ENCODE data around the gene RBM41.

DNA sequence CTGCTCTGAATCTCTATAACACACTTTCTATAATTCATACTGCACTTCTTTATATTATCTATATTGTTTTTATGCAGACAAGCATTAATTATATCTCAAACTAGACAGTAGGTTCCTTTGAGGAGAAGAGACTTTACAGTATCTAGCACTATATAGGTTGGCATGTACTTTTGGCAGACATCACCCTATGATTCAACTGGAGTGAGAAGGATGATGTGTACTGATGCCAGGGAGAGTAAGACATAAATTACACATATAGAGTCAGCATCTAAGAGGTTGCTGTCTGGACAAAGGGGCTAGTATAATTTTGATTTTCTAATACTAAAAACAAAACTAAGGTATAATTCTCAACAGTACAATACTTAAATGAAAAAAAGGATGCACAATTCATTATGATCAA, 5.1 kb upstream of the RBM41 start:
- TF ChIP-seq CTCF (IDR thresholded peaks at IDR 0.05; ENCODE audit: poor library complexity) (no peak), EZH2 (IDR thresholded peaks at IDR 0.05; ENCODE audit: borderline replicate concordance) (no peak)

Data from hepatocyte (in vitro differentiated cells).